Right lobe of liver (tissue), 6 donors: Measurements from ENCODE around the gene ATF7. TPM values are rescaled to one million over a fixed set of nuclear protein-coding genes. Genes with fewer than 3 reads are reported as not detected.

ENCODE experiments used
- ATAC-seq, 4 donors: fragments of 200-7000 bp; cut with Tn5 transposase; one replicate each; pipeline ENCODE4 v1.9.1; 2020; ENCODE audit warnings: mild to moderate bottlenecking in 4 of 4, moderate library complexity in 4 of 4
- DNase-seq, 3 donors: peaks; one replicate each; pipeline ENCODE4 v3.0.0-alpha.2; 2020
- H3K27ac ChIP-seq, 3 donors: fragments of 200-600 bp; one replicate each; pipeline ENCODE4 v1.8.0; 2022
- H3K27me3 ChIP-seq, 2 donors: fragments of 200-600 bp; one replicate each; pipeline ENCODE4 v1.8.0; 2022
- H3K36me3 ChIP-seq, 4 donors: fragments of 200-600 bp; sonication (generic) in 1 of 4; one replicate each; pipeline versions ENCODE4 v1.5.1 to v1.8.0; 2017 to 2022; ENCODE audit warnings: control low read depth in 1 of 4
- H3K4me1 ChIP-seq, 4 donors: fragments of 200-600 bp; sonication (generic) in 1 of 4; one replicate each; pipeline versions ENCODE4 v1.5.1 to v1.8.0; 2017 to 2022; ENCODE audit warnings: control low read depth in 1 of 4
- H3K4me3 ChIP-seq, 3 donors: fragments of 200-600 bp; one replicate each; pipeline ENCODE4 v1.8.0; 2022
- H3K9me3 ChIP-seq, 4 donors: fragments of 200-600 bp; sonication (generic) in 1 of 4; one replicate each; pipeline versions ENCODE4 v1.5.1 to v1.8.0; 2017 to 2022; ENCODE audit warnings: control low read depth in 1 of 4
- CTCF ChIP-seq, 4 donors: fragments of 200-600 bp in 3 of 4; fragments of 450-650 bp in 1 of 4; IDR thresholded peaks; one replicate each; pipeline versions ENCODE4 v1.5.1 to v1.8.0; 2016 to 2022; ENCODE audit warnings: antibody characterized with exemption in 4 of 4, mild to moderate bottlenecking in 2 of 4
- POLR2A ChIP-seq: fragments of 450-650 bp; IDR thresholded peaks from one replicate; pipeline ENCODE4 v1.6.1; 2017; ENCODE audit warnings: antibody characterized with exemption, mild to moderate bottlenecking
- WGBS: methylation state at CpG from one replicate; pipeline ENCODE4 v1.1.6; 2018; ENCODE audit warnings: low coverage, low lambda C conversion rate; ENCODE audit not compliant: insufficient coverage; ENCODE audit errors: missing lambda C conversion rate; 5-methylcytosine and 5-hydroxymethylcytosine counted together
- intact Hi-C, 2 donors: fragments of 100-400 bp; cut with DNase I; formaldehyde crosslinking; loops; one replicate each; pipeline versions ENCODE4 v1.11.2 to v1.14.1; 2022
- total RNA-seq, 6 experiments: library from RNA; depleted of rRNA in 2 of 6; stranded (reverse); fragments of >200 nt in 2 of 6; fragmentation: NEBNext Ultra II Directional in 3 of 6; extraction: Animal tissue kit (Norgen Biotek cat#: 25700) in 3 of 6; gene quantifications; one replicate each; pipeline versions ENCODE4 v1.1.0 to v1.2.4, GENCODE V29; 2016 to 2023
- donor health status: DM: no; HTN: yes; CAD: no.
- donor health status: DM: no; HTN: no; CAD: no.
- donor health status: DM: no; HTN: no; CAD: no.
- donor health status: DM: no; HTN: yes; CAD: no.
- donor health status: DM: no; HTN: yes; CAD: no.

Gene ATF7
- total RNA-seq, 6 experiments from 2014 or later: 7.9 to 18.7 (median 12.3) TPM

DNA sequence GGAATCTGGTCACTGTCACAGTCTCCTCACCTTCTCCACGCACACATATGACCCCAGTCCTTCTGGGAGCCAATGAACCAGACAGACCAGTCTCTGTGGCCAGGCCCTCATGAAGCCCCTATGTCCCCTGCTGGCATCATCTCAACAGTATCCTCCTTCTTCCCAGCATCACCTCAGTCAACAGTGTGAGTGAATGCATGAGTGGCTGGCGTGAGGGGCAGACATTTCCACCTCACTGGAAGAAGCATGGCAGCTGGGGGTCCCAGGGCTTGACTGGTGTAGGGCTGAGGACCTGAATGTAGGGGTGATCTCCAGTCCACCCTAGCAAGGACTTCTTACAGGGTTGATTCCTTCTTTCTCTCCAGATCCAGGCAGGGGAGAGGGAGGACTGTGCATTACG lies 128.7 kb downstream of the ATF7 start:
- ATAC-seq: no peak
- peaks cover 0 to 21% (median 10%) of the 10 kb centered on the region in 4 donors for H3K4me1 ChIP-seq

DNA sequence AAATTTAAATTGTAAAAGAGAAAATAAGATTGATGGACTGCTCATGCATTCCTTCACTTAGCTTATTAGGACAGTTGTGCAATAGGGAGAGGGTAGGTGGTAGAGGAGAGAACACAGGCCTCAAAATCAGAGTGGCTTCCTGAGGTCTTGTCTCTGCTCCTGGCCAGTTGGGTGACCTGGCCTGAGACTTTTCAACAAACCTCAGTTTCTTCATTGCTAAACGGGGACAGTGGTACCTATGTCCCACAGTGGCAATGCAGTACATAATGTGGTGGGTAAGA lies 129.5 kb downstream of the ATF7 start:
- intact Hi-C loops: no loop called here
- no peak for TF ChIP-seq CTCF (IDR thresholded peaks at IDR 0.05)
- TF ChIP-seq POLR2A: no peak
- no peak for DNase-seq
- no peaks in the 10 kb centered on the region for H3K9me3 ChIP-seq
- WGBS: no CpG with 5 or more reads among the region's 1 CpG
- no peak for ATAC-seq
- H3K36me3 ChIP-seq: no peaks in the 10 kb centered on the region
- H3K4me3 ChIP-seq: no peak overlapping the region
- peak overlapping the region in 1 of 3 donors; percentile 43 for H3K27ac ChIP-seq
- H3K4me1 ChIP-seq: peaks cover 0 to 20% (median 5%) of the 10 kb centered on the region in 4 donors
- H3K27me3 ChIP-seq: no peaks in the 10 kb centered on the region

More for the DNA sequence above, 128.7 kb downstream of the ATF7 start:
- intact Hi-C loops: no loop called here
- H3K27ac ChIP-seq: no peak overlapping the region
- peak in 1 of 3 donors; percentile 35 for DNase-seq
- H3K27me3 ChIP-seq: no peaks in the 10 kb centered on the region
- no peak for TF ChIP-seq POLR2A
- TF ChIP-seq CTCF (IDR thresholded peaks at IDR 0.05): no peak
- 85% methylated on average over 3 of the region's 3 CpGs for WGBS
- H3K36me3 ChIP-seq: no peaks in the 10 kb centered on the region
- H3K9me3 ChIP-seq: no peaks in the 10 kb centered on the region
- no peak overlapping the region for H3K4me3 ChIP-seq

- no peak for ATAC-seq
Observed at GRCh38 chr12:53495903-53496751, 130.1 kb downstream of the ATF7 start.

DNA sequence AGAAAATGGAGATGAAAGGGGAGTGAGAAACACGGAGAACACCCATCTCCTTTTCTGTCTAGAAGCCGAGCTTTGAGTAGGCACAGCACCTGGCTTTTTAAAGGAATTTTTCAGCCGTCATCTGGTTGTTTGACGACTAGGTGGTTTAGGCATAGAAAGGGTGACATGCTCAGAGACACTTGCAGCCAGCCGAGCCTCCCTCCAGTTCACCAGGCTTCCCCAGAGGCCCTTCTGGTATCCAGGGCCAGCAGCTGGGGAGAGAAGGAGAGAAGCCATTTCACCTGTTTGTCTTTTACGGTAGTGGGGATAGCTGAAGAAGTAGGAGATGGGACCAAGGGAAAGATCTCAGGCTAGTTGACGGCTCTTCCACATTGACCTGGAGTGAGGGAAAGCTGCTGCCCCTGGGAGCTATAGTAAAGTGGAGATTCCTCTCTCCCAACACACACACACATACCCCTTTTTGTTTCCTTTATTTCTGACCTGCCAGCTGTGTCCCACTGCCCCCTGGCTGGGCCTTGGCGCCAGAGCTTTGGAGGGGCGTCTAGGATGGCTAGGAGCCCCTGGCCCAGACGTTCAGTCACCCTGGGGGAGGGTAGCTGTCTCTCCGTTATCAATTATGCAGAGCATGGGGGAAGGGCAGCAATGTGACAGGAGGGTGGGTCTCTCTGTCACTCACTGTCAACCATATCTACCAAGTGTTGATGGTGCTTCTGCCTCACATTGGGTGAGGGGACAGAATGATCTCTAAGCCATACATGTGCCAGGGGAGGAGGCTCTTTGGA lies 132.4 kb downstream of the ATF7 start:
- Histone ChIP-seq H3K27ac (peak overlapping the region; percentile 31 to 39 (median 37)), H3K27me3 (no peaks in the 10 kb centered on the region), H3K9me3 (no peaks in the 10 kb centered on the region), H3K4me3 (peak overlapping the region; percentile 33 to 63 (median 48)), H3K36me3 (no peaks in the 10 kb centered on the region), H3K4me1 (peaks cover 0 to 10% (median 0%) of the 10 kb centered on the region in 4 donors)
- DNase-seq (peak in 1 of 3 donors; percentile 46), ATAC-seq (no peak)
- WGBS: 29% methylated on average over 8 of the region's 11 CpGs
- intact Hi-C loops: no loop called here
- TF ChIP-seq POLR2A (no peak), CTCF (IDR thresholded peaks at IDR 0.05) (no peak)

More at GRCh38 chr12:53495903-53496751, 130.1 kb downstream of the ATF7 start:
- Histone ChIP-seq H3K27me3 (no peaks in the 10 kb centered on the region), H3K27ac (peak overlapping the region in 1 of 3 donors; percentile 43), H3K36me3 (no peaks in the 10 kb centered on the region), H3K4me3 (no peak overlapping the region), H3K4me1 (peaks cover 0 to 18% (median 4%) of the 10 kb centered on the region in 4 donors), H3K9me3 (no peaks in the 10 kb centered on the region)
- WGBS: 39% methylated on average over 5 of the region's 5 CpGs
- intact Hi-C loops: no loop called here
- DNase-seq: peak in 1 of 3 donors; percentile 52
- TF ChIP-seq POLR2A (no peak), CTCF (IDR thresholded peaks at IDR 0.05) (no peak)
